Stimulated activated CD4-positive, alpha-beta T cell treated with anti-CD3 and anti-CD28 coated beads, Interleukin-4, amount 100 ng/mL, for 1 hour (primary cell): Measurements from ENCODE around the gene AKR7A3.
"Not testable (repeated sequence)": the region's sequence is repeated elsewhere in the genome, so short reads cannot be mapped to it uniquely, and the experiment has no call there.

Experiments
- DNase-seq: peaks from one replicate; pipeline ENCODE4 v3.0.0-alpha.2; 2020

AKR7A3 gene

DNA sequence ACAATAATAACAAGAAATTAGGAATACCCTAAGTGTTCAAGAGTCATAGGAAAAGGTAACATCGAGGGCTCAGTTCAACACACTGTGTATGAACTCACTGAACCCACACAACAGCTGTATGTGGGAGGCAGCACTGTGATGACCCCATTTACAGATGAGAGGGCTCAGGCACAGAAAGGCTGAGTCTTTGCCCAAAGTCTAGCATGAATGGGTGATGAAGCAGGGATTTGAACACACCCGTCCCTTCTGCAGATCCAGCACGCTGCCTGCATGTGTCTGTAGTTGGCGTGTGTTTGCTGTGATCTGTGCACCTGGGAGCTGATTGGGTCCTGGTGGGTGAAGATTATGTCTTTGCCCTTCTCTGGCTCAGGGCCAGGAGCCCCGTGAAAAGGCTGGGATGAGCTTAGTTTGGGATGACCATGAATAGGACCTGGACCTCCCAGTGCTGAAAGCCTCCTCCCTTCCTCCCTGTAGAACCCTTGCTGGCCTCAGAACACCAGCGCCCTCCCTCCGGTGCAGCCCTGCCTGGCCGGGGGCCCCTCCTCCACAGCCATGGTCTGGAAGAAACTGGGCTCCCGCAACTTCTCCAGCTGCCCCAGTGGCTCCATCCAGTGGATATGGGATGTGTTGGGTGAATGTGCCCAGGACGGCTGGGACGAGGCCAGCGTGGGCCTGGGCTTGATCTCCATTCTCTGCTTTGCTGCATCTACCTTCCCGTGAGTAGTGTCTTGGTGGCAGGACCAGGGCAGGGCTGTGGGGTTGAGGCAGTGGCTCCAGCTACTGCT lies 28.7 kb upstream of the AKR7A3 start:
- DNase-seq = no peak

GRCh38 chr1:19315378-19316198 lies 27.0 kb upstream of the AKR7A3 start:
- no peak for DNase-seq

DNA sequence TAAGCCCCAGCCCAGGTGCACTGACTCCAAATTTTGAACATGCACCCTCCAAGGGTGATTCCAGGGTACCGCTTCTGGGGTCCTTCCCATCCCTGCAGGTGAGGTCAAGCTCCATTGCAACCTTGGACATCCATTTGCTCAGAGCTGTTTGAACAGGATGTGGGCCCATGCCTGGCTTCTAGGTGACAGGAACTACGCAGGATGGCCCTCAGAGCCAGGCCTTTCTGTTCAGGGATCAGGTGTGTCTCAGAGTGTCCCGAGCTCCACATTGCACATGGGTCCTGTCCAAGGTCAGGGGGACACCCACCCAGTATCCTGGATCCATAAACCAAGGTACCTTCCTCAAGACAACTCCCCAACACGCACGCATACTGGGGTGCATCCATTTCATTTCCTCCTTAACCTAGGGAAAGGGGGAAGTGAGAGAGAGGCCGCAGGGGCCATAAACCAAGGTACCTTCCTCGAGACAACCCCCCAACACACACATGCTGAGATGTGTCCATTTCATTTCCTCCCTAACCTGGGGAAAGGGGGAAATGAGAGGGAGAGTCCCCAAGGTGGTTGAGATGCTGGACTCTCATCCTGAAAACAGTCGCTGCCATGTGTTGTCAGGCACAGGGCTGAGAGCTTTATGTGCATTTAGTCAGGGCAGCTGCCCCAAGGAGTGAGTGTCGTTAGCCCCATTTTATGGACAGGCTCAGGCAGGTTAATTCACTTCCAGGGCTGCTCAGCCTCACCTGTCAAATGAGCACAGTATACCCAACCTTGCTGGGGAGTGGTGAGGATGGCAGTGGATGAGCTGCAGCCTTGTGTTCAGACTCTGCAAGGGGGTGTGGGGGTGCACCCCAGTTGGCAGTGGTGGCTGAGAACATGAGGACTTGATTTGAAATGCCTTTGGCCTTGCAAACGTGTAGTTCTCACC lies 25.7 kb upstream of the AKR7A3 start:
- DNase-seq = no peak

DNA sequence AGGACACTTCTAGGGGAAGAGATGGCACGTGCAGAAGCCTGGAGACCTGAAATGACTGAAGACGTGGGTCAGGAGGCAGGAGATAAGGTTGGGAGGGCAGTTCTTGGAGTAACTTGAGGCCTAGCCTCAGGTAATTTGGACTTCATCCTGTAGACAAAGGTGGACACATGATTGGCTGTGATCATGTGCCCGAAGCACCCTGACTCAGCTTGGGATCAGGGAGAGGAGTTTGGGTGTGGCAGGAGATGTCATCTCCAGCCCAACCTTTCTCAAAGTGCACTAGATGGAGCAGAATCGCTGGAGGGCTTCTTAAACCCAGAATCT lies 25.0 kb upstream of the AKR7A3 start:
- no peak for DNase-seq

DNA sequence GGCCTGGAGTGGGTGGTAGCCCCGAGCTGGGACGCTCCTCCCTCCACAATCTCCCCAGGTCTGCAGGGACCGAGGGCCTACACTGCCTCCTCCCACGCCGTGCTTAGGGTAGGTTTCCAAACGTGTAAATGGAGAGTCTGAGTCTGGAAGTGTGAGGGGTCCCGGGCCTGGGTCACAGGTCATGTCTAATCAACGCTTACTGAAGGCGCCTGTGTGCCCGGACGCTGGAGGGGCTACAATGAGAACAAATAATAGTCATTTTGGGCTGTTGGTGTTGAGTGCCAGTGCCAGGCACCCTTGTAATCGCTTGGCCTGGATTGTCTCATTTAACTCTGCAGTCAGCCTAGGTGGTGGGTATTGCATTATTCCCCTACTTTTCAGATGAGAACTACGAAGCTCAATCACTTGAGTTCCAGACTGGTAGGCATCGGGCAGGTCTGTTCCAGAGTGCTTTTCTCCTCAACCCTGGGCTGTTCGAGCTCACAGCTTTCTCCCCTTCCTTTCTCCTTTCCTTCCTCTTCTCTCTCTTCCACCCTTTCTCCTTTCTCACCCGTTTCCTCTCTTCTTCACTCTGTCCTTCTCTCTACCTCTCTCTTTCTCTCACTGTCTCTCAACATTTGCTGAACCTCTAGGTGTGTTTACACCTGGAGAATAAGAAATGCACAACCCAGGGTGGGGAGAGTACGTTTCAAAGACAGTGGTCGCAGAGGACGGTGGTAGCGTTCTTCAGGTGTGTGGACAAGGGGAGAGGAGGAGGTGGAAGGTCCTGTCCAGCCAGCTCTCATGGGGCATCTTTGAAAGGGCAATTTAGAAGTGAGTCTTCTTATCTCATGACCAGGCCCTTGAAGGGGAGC lies 24.4 kb upstream of the AKR7A3 start:
- no peak for DNase-seq

DNA sequence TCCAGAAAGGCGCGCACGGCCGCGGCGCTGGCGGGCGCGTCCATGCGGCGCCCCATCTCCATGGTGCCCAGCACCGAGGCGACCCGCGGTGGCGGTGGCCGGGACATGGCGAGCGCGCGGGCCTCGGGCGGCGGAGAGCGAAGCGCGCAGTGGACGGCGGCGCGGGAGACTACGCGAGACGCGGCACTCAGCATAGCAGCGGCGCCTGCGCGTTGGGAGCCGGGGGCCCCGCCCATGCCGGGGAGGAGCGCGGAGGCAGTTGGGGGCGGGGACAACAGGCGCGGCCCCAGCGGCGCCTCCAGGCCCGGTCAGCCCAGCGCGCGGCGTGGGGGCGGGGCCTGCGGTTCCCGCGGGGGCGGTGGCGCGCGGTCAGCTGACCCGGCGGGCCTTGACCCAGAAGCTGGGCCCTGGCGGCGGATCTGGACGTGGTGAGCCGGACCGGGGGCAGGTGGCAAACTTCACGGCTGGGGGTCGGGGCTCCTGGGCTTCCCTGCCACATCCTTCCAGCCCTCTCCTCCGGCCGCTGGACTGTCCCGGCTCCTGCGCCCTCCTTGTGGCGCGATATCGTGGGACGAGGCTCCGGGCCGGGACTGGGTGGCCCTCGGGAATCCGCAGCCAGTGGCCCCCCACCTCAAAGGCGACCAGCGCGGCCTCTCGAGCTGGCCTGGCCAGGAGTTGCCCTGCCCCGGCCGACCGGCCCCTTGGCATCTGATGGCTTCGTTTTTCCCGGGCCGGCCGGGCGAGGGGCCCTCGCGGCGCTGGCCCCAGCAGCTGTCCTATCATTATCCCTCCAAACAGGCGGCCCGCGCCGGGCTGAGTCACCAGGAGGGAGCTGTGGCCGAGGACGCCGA lies 23.6 kb upstream of the AKR7A3 start, which contains the start of the genes AKR7A2 and SLC66A1:
Gene AKR7A2 (minus strand): TSS at position 214 of the 851 bp plus-strand sequence. CDS start 20 bp downstream, at position 194.
Gene SLC66A1 (plus strand): TSS at position 396 of the 851 bp plus-strand sequence. CDS start 5,352 bp downstream, outside the sequence.
- DNase-seq = peak; percentile 88

DNA sequence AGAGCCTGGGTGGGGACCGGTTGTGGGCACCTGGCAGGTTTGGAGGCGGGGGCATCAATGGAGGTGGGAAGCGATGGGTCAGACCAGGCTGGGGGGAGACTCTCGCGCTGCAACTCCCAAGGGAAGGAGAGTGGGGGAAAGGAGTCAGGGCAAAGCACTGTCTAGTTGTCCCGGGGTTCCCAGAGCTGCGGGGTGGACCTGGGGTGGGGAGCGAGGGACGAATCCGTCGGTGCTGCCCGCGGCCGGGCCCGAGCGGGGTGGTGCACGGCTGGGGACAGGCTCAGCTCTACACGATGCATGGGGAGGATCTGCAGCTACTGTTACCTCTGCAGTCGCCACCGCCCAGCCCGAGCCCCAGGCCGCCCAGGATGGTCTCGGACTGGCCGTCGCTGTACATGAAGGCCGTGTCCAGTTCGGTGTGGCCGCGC lies 22.9 kb upstream of the AKR7A3 start:
- DNase-seq = peak; percentile 15

- DNase-seq = no peak
Measured at GRCh38 chr1:19310720-19311502, 22.3 kb upstream of the AKR7A3 start.

DNA sequence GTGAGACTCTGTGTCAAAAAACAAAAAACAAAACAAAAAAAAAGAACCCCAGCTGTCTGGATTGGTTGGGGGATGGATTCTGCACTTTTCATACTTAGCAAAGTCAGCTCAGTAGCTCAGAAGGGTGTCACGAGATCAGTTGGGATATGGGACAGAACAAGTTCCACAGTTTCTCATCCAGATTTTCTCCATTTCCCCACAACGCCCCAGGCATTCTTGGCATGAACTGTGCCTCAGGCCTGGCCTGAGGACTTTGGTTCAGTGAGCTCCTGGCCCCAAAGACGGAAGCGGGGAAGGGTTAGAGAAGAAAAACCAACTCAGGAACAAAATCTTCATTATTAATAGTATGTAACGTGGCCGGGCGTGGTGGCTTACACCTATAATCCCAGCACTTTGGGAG lies 21.5 kb upstream of the AKR7A3 start:
- no peak for DNase-seq

- DNase-seq = no peak
Measured at GRCh38 chr1:19309123-19309813, 20.7 kb upstream of the AKR7A3 start.

DNA sequence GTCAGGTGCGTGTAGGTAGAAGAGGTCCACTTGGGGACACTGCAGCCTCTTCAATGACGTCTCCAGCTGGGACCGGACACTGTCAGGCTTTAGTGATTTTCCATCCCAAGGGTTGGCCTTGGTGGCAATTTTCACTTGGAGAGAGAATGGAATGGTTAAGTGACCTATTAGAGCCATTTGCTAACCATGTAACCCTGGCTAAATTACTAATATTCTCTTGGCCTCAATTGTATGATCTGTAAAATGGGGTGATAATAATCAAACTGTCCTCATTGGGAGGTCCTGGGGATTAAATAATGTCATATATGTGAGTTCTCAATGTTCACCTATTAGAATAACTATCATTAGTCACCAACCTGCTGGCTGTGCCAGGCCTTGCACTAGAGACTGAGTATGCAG lies 19.9 kb upstream of the AKR7A3 start:
- no peak for DNase-seq

DNA sequence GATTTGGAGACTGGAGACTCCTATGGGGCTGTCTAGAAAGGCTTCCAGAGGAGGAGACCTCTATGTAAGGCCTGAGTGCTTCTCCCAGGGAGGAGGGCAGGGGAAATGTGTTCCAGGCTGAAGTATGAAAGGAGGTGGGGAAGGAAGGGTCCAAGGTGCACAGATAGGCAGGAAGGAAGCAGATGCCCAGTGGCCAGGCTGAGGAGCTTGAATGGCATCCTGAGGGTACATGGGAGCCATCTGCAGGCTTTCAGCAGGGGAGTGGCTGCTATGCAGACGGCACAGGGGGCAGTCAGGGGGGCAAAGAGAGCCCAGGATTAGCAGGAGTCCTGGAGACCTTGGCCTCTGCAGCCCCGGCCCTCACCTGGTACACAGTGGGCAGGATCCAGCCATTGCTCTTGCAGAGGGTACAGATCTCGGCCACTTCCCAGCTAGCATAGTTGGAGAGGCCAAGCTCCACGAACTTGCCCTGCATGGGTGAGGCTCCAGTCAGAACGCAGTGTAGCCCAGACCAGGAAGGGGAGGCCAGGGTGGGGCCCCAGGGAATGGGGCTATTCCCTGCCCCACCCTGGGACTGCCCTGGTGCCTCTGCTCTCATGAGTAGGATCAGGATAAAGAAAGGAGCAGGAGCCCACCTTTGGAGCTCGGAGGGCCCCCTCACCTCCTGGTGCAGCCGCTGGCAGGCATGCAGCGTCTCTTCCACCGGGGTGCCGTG lies 19.4 kb upstream of the AKR7A3 start:
- DNase-seq = no peak

GRCh38 chr1:19306941-19307340 lies 18.4 kb upstream of the AKR7A3 start:
- no peak for DNase-seq

GRCh38 chr1:19305880-19306279 lies 17.3 kb upstream of the AKR7A3 start:
- no peak for DNase-seq

DNA sequence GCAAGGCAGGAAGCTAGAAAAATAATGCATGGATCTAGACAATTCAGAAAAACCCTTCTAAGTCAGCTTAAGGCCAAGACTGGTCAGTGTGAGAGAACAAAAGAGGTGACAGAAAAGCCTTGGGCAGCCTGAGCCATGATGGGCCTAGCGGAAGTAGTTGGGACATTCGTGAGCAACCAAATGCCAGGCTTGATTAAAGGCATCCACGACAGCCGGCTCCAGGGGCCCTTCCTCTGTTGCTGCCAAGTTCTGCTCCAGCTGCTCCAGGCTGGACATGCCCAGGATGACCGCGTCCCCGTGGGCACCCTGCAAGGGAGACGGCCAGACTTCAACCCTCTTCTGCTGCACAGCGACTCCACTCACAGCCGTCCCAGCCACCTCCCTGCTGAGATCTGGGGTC lies 15.5 kb upstream of the AKR7A3 start:
- DNase-seq = not testable (repeated sequence)

DNA sequence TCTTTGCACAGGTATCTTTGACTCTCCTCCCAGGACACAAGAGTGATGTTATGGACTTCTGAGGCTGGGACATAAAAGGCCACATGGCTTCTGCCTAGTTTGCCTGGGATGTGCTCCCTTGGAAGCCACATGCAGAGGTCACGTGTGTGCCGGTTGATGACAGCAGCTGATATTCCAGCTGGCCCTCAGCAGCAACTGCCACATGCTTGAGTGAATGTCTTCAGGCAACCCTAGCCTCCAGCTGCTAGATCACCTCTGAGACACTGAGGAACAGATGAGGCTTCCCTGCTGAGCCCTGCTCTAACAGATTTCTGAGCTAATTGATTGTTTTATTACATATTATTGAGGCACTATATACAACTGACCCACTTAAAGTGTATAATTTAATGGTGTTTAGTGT lies 11.6 kb upstream of the AKR7A3 start:
- no peak for DNase-seq

DNA sequence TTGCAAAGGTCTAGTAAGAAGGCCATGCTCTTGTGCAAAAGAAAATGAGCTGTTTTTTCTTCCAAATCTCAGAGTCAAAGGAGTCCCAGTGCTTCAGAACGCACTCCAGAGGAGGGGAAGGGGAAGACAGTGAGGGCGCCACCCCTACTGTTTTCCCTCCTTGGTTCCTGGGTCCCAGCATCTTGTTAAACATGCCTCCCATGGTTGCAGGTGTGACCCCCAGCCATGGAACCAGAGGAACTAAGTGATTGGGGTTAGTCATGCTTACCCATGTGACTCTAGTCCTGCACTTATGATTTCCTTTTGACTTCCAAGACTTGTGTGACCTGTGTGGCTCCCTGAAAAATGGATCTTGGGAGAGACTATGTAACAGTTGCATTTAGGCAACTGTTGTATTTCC lies 6.1 kb upstream of the AKR7A3 start:
- no peak for DNase-seq

DNA sequence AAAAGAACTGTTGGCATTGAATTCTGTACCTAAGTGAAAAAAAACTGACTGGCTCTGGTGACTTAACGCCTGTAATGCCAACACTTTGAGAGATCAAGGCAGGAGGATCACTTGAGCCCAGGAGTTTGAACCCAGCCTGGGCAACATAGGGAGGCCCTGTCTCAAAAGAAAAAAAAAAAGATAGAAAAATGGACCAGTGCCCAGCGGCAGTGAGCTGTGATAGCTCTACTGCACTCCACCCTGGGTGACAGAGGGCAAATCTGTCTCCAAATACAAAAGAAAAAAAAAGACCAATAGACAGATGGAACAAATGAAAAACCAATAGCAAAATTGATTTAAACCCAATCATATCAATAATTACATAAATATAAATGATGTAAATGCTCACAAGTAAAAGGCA lies 674 bp upstream of the AKR7A3 start:
- no peak for DNase-seq
